ENCODE data around the gene DIS3L2. TPM values are rescaled to one million over a fixed set of nuclear protein-coding genes. Genes with fewer than 3 reads are reported as not detected.
"Not testable (repeated sequence)": the region's sequence is repeated elsewhere in the genome, so short reads cannot be mapped to it uniquely, and the experiment has no call there.

The DIS3L2 gene
- total RNA-seq, 2 experiments from 2014 or later, result 25.6 to 34.5 TPM

GRCh38 chr2:232363784-232364615 lies 402.5 kb downstream of the DIS3L2 start:
- Mint-ChIP-seq H3K27me3 (no peaks in the 10 kb centered on the region), H3K36me3 (ENCODE audit: low read depth) (no peaks in the 10 kb centered on the region), H3K9me3 (ENCODE audit: low read depth) (no peaks in the 10 kb centered on the region), H3K27ac (peak overlapping the region; percentile 85), H3K4me1 (peaks cover 23% of the 10 kb centered on the region), H3K4me3 (peak overlapping the region; percentile 67)
- ChIA-PET CTCF (interaction anchor here (1.1 kb wide), 2 partner anchors 28 to 124 kb away, joined by 3 to 5 read pairs; no protein-coding TSS in a partner anchor), POLR2A (no interaction called here)
- DNase-seq, result peak; percentile 41
- ATAC-seq, result peak; percentile 80
- intact Hi-C loops (cut with DNase I, micrococcal nuclease), result loop anchor here in 1 of 2 experiments (2.0 kb wide), 1 partner anchor 77 kb away; no protein-coding TSS in a partner anchor

- H3K27ac Mint-ChIP-seq; ATAC-seq; H3K36me3 Mint-ChIP-seq (ENCODE audit: low read depth); H3K9me3 Mint-ChIP-seq (ENCODE audit: low read depth); DNase-seq; H3K4me3 Mint-ChIP-seq; POLR2A ChIA-PET; H3K27me3 Mint-ChIP-seq: not testable (repeated sequence)
- CTCF ChIA-PET, result interaction anchor here (1.1 kb wide), 1 partner anchor 29 kb away, joined by 5 read pairs; no protein-coding TSS in a partner anchor
- intact Hi-C loops (cut with DNase I, micrococcal nuclease), result loop anchor here in 1 of 2 experiments (2.0 kb wide), 1 partner anchor 76 kb away; no protein-coding TSS in a partner anchor
- peaks cover 23% of the 10 kb centered on the region for H3K4me1 Mint-ChIP-seq
Observed at GRCh38 chr2:232364806-232365594, 403.5 kb downstream of the DIS3L2 start.

GRCh38 chr2:232365621-232366321 lies 404.3 kb downstream of the DIS3L2 start:
- H3K4me3 Mint-ChIP-seq, result no peak overlapping the region
- no peaks in the 10 kb centered on the region for H3K36me3 Mint-ChIP-seq (ENCODE audit: low read depth)
- H3K27me3 Mint-ChIP-seq, result no peaks in the 10 kb centered on the region
- intact Hi-C loops (cut with DNase I, micrococcal nuclease), result loop anchor here in 1 of 2 experiments (2.0 kb wide), 1 partner anchor 75 kb away; no protein-coding TSS in a partner anchor
- ChIA-PET CTCF (interaction anchor here (1.1 kb wide), 1 partner anchor 13 kb away, joined by 3 read pairs; no protein-coding TSS in a partner anchor), POLR2A (no interaction called here)
- peak; percentile 70 for ATAC-seq
- peak; percentile 43 for DNase-seq
- H3K9me3 Mint-ChIP-seq (ENCODE audit: low read depth), result no peaks in the 10 kb centered on the region
- no peak overlapping the region for H3K27ac Mint-ChIP-seq
- peaks cover 23% of the 10 kb centered on the region for H3K4me1 Mint-ChIP-seq

- ATAC-seq; H3K36me3 Mint-ChIP-seq (ENCODE audit: low read depth); H3K9me3 Mint-ChIP-seq (ENCODE audit: low read depth); intact Hi-C loops (cut with DNase I, micrococcal nuclease); H3K27me3 Mint-ChIP-seq; H3K4me3 Mint-ChIP-seq; H3K27ac Mint-ChIP-seq; DNase-seq; POLR2A ChIA-PET: not testable (repeated sequence)
- CTCF ChIA-PET, result interaction anchor here (0.8 to 1.1 kb wide), 2 partner anchors 14 to 32 kb away, joined by 3 read pairs; no protein-coding TSS in a partner anchor
- H3K4me1 Mint-ChIP-seq, result peaks cover 23% of the 10 kb centered on the region
Observed at GRCh38 chr2:232366461-232366860, 404.9 kb downstream of the DIS3L2 start.

GRCh38 chr2:232367016-232367415 lies 405.5 kb downstream of the DIS3L2 start:
- H3K4me3 Mint-ChIP-seq, result no peak overlapping the region
- no peak for DNase-seq
- no peaks in the 10 kb centered on the region for H3K36me3 Mint-ChIP-seq (ENCODE audit: low read depth)
- POLR2A ChIA-PET, result no interaction called here
- ATAC-seq, result no peak
- H3K27me3 Mint-ChIP-seq, result no peaks in the 10 kb centered on the region
- no peaks in the 10 kb centered on the region for H3K9me3 Mint-ChIP-seq (ENCODE audit: low read depth)
- CTCF ChIA-PET, result interaction anchor here (0.8 kb wide), 1 partner anchor 33 kb away, joined by 3 read pairs; no protein-coding TSS in a partner anchor
- peaks cover 23% of the 10 kb centered on the region for H3K4me1 Mint-ChIP-seq
- H3K27ac Mint-ChIP-seq, result no peak overlapping the region
- intact Hi-C loops (cut with DNase I, micrococcal nuclease), result no loop called here

- Mint-ChIP-seq H3K4me3 (no peak overlapping the region), H3K27me3 (no peaks in the 10 kb centered on the region), H3K27ac (no peak overlapping the region), H3K9me3 (ENCODE audit: low read depth) (no peaks in the 10 kb centered on the region), H3K4me1 (peaks cover 19% of the 10 kb centered on the region), H3K36me3 (ENCODE audit: low read depth) (no peaks in the 10 kb centered on the region)
- ChIA-PET CTCF (interaction anchor here (1.1 to 1.6 kb wide), 2 partner anchors 73 to 439 kb away, joined by 3 to 4 read pairs; no protein-coding TSS in a partner anchor), POLR2A (no interaction called here)
- DNase-seq (no peak), ATAC-seq (no peak)
- intact Hi-C loops (cut with DNase I, micrococcal nuclease), result no loop called here
Observed at GRCh38 chr2:232367591-232368233, 406.2 kb downstream of the DIS3L2 start.

DNA sequence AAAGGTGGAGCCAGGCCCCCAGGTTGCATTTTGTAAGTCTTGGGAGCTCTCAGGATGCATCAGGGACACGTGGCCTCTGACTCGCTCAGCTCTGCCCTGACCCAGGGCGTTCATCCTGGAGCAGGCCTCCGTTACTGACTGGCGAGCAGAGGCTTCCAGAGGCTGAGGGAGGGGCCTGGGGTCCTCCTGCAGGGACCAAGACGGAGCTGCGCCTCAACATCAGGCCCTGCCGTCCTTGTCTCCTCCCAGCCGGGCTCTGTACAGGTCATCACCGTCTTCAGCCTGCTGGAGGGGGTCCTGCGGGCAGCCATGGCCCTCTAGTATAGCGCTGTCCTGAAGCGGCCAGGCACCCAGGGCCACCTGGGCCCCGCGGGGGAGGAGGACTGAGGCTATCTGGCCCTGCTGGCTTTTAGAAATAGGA lies 406.8 kb downstream of the DIS3L2 start:
- H3K27me3 Mint-ChIP-seq, result no peaks in the 10 kb centered on the region
- DNase-seq (no peak), ATAC-seq (no peak)
- H3K4me1 Mint-ChIP-seq, result peaks cover 14% of the 10 kb centered on the region
- ChIA-PET CTCF (interaction anchor here (1.0 to 1.6 kb wide), 3 partner anchors 73 to 468 kb away, joined by 3 to 4 read pairs (median 3); no protein-coding TSS in a partner anchor), POLR2A (no interaction called here)
- H3K4me3 Mint-ChIP-seq, result no peak overlapping the region
- H3K27ac Mint-ChIP-seq, result no peak overlapping the region
- H3K36me3 Mint-ChIP-seq (ENCODE audit: low read depth), result no peaks in the 10 kb centered on the region
- H3K9me3 Mint-ChIP-seq (ENCODE audit: low read depth), result no peaks in the 10 kb centered on the region
- intact Hi-C loops (cut with DNase I, micrococcal nuclease), result no loop called here

DNA sequence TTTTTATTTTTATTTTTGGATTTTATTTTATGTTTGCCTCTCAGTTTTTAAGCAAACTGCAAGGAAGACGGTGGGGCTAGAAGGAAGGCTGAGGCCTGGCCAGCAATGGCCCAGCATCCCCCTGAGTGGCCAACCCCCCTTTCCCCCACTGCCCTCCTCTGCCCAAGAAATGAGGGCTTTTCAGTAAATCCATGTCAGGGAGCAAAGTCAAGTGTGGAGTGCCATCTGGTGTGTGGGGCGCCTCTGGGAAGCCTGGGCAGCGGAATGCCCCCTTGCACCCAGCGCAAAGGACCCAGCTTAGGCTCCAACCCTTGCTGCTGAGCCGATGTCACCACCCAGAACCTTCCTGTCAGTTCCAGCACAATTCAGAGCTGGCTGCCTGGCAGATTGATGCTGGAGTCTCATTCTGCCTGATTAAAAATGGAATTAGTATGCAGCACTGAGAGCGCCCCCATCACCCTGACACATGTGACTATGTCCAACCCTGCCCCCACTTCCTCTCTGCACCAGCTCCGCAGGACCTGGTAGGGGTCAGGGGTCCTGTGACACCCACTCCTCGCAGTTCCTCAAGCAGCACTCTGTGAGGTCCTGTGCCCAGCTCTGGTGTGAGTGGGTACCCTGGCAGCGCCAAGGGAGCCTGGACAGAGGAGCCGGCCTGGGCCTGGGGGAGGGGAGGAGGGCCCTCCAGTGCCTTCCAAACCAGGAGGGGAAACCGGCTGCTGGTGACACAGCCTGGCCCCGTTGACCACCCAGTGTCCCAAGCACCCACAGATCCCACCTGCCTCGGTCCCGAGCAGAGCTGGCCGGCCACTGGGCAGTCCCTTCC lies 407.8 kb downstream of the DIS3L2 start:
- Mint-ChIP-seq H3K9me3 (ENCODE audit: low read depth) (no peaks in the 10 kb centered on the region), H3K27me3 (no peaks in the 10 kb centered on the region), H3K36me3 (ENCODE audit: low read depth) (no peaks in the 10 kb centered on the region), H3K4me3 (no peak overlapping the region), H3K27ac (no peak overlapping the region), H3K4me1 (peaks cover 4% of the 10 kb centered on the region)
- CTCF ChIA-PET, result interaction anchor here (0.6 to 1.6 kb wide), 4 partner anchors 66 to 773 kb away, joined by 3 to 4 read pairs (median 3); no protein-coding TSS in a partner anchor
- intact Hi-C loops (cut with DNase I, micrococcal nuclease), result no loop called here
- no peak for ATAC-seq
- POLR2A ChIA-PET, result interaction anchor here (1.1 kb wide), 1 partner anchor 9 kb away, joined by 8 read pairs; the partner anchor contains the start of gene ALPP
- no peak for DNase-seq

DNA sequence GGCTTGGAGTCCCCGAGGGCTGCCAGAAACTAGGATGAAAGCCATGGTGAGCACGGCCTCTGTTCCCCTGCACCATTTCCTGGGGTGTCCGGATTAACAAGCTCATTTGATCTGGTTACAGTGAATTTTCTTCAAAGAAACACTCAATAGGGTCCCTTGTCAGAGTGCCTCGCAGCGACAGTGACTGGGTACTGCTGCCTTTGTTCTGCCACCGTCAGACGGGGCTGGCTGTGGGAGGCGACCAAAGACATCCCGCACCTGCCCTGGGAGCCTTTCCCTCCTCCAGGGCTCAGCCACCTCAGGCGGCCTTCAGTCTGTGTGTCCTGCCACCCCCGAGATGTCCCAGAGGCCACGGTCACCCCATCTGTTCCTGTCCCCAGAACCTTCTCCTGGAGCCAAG lies 408.5 kb downstream of the DIS3L2 start:
- H3K4me3 Mint-ChIP-seq; intact Hi-C loops (cut with DNase I, micrococcal nuclease); DNase-seq; H3K9me3 Mint-ChIP-seq (ENCODE audit: low read depth); H3K27ac Mint-ChIP-seq; H3K4me1 Mint-ChIP-seq; CTCF ChIA-PET; H3K36me3 Mint-ChIP-seq (ENCODE audit: low read depth); H3K27me3 Mint-ChIP-seq: not testable (repeated sequence)
- POLR2A ChIA-PET, result interaction anchor here (1.1 kb wide), 1 partner anchor 8 kb away, joined by 8 read pairs; the partner anchor contains the start of gene ALPP
- peak; percentile 36 for ATAC-seq

All from activated CD4-positive, alpha-beta T cell treated with anti-CD3 and anti-CD28 coated beads for 36 hours (primary cell).